K562 (cell line): ENCODE results near the gene LAMA5. TPM values are rescaled to one million over a fixed set of nuclear protein-coding genes. Genes with fewer than 3 reads are reported as not detected.

ENCODE experiments used
- ATF2 ChIP-seq: sonication (generic); formaldehyde crosslinking; IDR thresholded peaks from 2 replicates; pipeline ENCODE4 v1.8.1; 2022; ENCODE audit warnings: missing genetic modification reagents
- ATF3 ChIP-seq, 2 experiments: fragments of 450-650 bp in 1 of 2; sonication (generic) in 1 of 2; formaldehyde crosslinking in 1 of 2; IDR thresholded peaks in 1 of 2; conservative IDR thresholded peaks in 1 of 2; 2 replicates each; pipeline versions ENCODE4 v1.6.1 to v1.8.1; 2016 to 2023; ENCODE audit warnings: mild to moderate bottlenecking in 2 of 2, moderate library complexity in 2 of 2, inconsistent platforms in 1 of 2, missing genetic modification reagents in 1 of 2
- FOXP4 ChIP-seq: sonication (generic); formaldehyde crosslinking; IDR thresholded peaks from 2 replicates; pipeline ENCODE4 v1.8.0; 2022; ENCODE audit warnings: mild to moderate bottlenecking, missing genetic modification reagents, borderline replicate concordance
- HMGN3 ChIP-seq: IDR thresholded peaks from 2 replicates; pipeline ENCODE4 v1.6.1; 2011; ENCODE audit warnings: borderline replicate concordance, low read depth, mild to moderate bottlenecking, mixed read lengths, low read length; ENCODE audit not compliant: insufficient read length; ENCODE audit errors: extremely low read depth
- KDM5B ChIP-seq: fragments of 200-600 bp; sonication (generic); IDR thresholded peaks from 2 replicates; pipeline ENCODE4 v1.6.1; 2012; ENCODE audit warnings: low read depth, mild to moderate bottlenecking, moderate library complexity, low read length, control low read depth, inconsistent platforms; ENCODE audit not compliant: insufficient replicate concordance
- MECOM ChIP-seq: fragments of 250-450 bp; sonication (Bioruptor Pico); IDR thresholded peaks from 2 replicates; pipeline ENCODE4 v1.8.0; 2022; ENCODE audit warnings: inconsistent platforms
- MYBL2 ChIP-seq, 2 experiments: fragments of 450-650 bp in 1 of 2; sonication (generic) in 1 of 2; formaldehyde crosslinking in 1 of 2; IDR thresholded peaks; 2 replicates each; pipeline versions ENCODE4 v1.6.1 to v1.8.1; 2017 to 2022; ENCODE audit warnings: borderline replicate concordance in 1 of 2, inconsistent platforms in 1 of 2, low read depth in 1 of 2, mild to moderate bottlenecking in 1 of 2, missing genetic modification reagents in 1 of 2, moderate library complexity in 1 of 2
- MYC ChIP-seq, 2 experiments: fragments of 250-450 bp in 1 of 2; sonication (Bioruptor Pico) in 1 of 2; IDR thresholded peaks; 2 replicates each; pipeline versions ENCODE4 v1.5.1 to v1.6.1; 2012 to 2021; ENCODE audit warnings: low read depth in 2 of 2, borderline replicate concordance in 1 of 2, improper control_type of control experiment in 1 of 2, low read length in 1 of 2, mild to moderate bottlenecking in 1 of 2, moderate library complexity in 1 of 2
- RAD21 ChIP-seq, 2 experiments: fragments of 250-450 bp in 1 of 2; fragments of 450-650 bp in 1 of 2; sonication (Bioruptor Pico) in 1 of 2; formaldehyde crosslinking in 1 of 2; IDR thresholded peaks in 1 of 2; conservative IDR thresholded peaks in 1 of 2; 2 replicates each; pipeline versions ENCODE4 v1.4.0 to v1.8.0; 2020 to 2022; ENCODE audit warnings: mild to moderate bottlenecking in 2 of 2, moderate library complexity in 1 of 2
- RBFOX2 ChIP-seq: fragments of 200-400 bp; formaldehyde crosslinking; IDR thresholded peaks from 2 replicates; pipeline ENCODE4 v1.6.1; 2017; ENCODE audit warnings: low read depth, mild to moderate bottlenecking, low read length, moderate library complexity
- RFX7 ChIP-seq: fragments of 250-450 bp; sonication (Bioruptor Pico); IDR thresholded peaks from 2 replicates; pipeline ENCODE4 v1.5.1; 2021; ENCODE audit warnings: mild to moderate bottlenecking
- TFE3 ChIP-seq: fragments of 450-650 bp; formaldehyde crosslinking; IDR thresholded peaks from 2 replicates; pipeline ENCODE4 v1.4.0; 2020; ENCODE audit warnings: mild to moderate bottlenecking, mixed read lengths
- XRCC3 ChIP-seq: fragments of 450-650 bp; IDR thresholded peaks from 2 replicates; pipeline ENCODE4 v1.6.1; 2017; ENCODE audit warnings: mild to moderate bottlenecking, moderate library complexity
- XRCC4 ChIP-seq: IDR thresholded peaks from one replicate; pipeline ENCODE4 v1.6.1; 2011; ENCODE audit not compliant: insufficient read depth, insufficient read length; ENCODE audit errors: extremely low read depth
- ZNF253 ChIP-seq: fragments of 250-450 bp; sonication (Bioruptor Pico); conservative IDR thresholded peaks from 2 replicates; pipeline ENCODE4 v1.6.1; 2021; ENCODE audit warnings: mild to moderate bottlenecking
- ZNF395 ChIP-seq: fragments of 200-800 bp; sonication (Bioruptor generic); IDR thresholded peaks from 2 replicates; pipeline ENCODE4 v1.6.1; 2017; ENCODE audit warnings: missing genetic modification characterization, missing compliant biosample characterization
- polyA plus RNA-seq, 8 experiments: library from polyadenylated mRNA; depleted of rRNA in 4 of 8; stranded (reverse) in 5 of 8; unstranded in 3 of 8; fragments of >200 nt; fragmentation: Nextera tagmentation in 2 of 8; fragmentation: Illumina TruSeq in 1 of 8; extraction: Ambion mirVana in 2 of 8; extraction: Trizol in 1 of 8; gene quantifications; 2 replicates each; pipeline versions ENCODE4 v1.2.1 to v1.2.3, GENCODE V29; 2011 to 2014; ENCODE audit warnings: inconsistent platforms in 1 of 8, missing spikeins in 1 of 8
- total RNA-seq, 7 experiments: library from RNA; depleted of rRNA in 6 of 7; stranded (reverse); fragments of >200 nt in 6 of 7; fragmentation: Illumina TruSeq in 2 of 7; extraction: Trizol in 2 of 7; gene quantifications; 2 replicates each; pipeline versions ENCODE4 v1.2.1 to v1.2.3, GENCODE V29; 2011 to 2021; ENCODE audit warnings: low replicate concordance in 1 of 7

The LAMA5 gene
- total and polyA plus RNA-seq, 9 of the 15 experiments (the other 6 are each of a cell fraction or from before 2014, with no cell fraction given), result 0.31 to 101 (median 7.8) TPM

- TF ChIP-seq ZNF395 (CRISPR knock-in tag) (no peak), FOXP4 (no peak), RAD21 (CRISPR knock-in tag; conservative IDR thresholded peaks at IDR 0.05 in 1 of 2, IDR thresholded peaks at IDR 0.05 in 1 of 2) (peak in 1 of 2 experiments; percentile 45; a peak in 2 of 4 replicates), RFX7 (CRISPR knock-in tag) (no peak), XRCC3 (no peak), ZNF253 (CRISPR knock-in tag) (no peak), RBFOX2 (peak; percentile 63), XRCC4 (no peak), ATF3 (IDR thresholded peaks at IDR 0.05) (peak; percentile 85), ATF3 (CRISPR knock-in tag; conservative IDR thresholded peaks at IDR 0.05) (no peak), KDM5B (peak; percentile 3), MYC (IDR thresholded peaks at IDR 0.05; ENCODE audit: low read depth, low read length) (no peak), MYC (CRISPR knock-in tag; IDR thresholded peaks at IDR 0.05; ENCODE audit: borderline replicate concordance, low read depth) (no peak), ATF2 (CRISPR knock-in tag) (0 out of 2 replicates have a peak, but pooled peaks have one; percentile 19), MECOM (no peak), TFE3 (CRISPR knock-in tag) (no peak), HMGN3 (no peak), MYBL2 (IDR thresholded peaks at IDR 0.05; ENCODE audit: low read depth) (no peak), MYBL2 (CRISPR knock-in tag; IDR thresholded peaks at IDR 0.05; ENCODE audit: borderline replicate concordance) (no peak)
Measured at GRCh38 chr20:62405108-62405980, 38.2 kb upstream of the LAMA5 start (continued).
